ENCODE results near the gene ME1.

The ME1 gene

GRCh38 chr6:83432636-83433035, 1.8 kb upstream of the ME1 start:
- no peak for TF ChIP-seq ZFX (IDR thresholded peaks at IDR 0.05; ENCODE audit: borderline replicate concordance)
- no peak for TF ChIP-seq CTCF (IDR thresholded peaks at IDR 0.05)
- no peak overlapping the region for H3K27ac ChIP-seq

- no peak for TF ChIP-seq ZFX (IDR thresholded peaks at IDR 0.05; ENCODE audit: borderline replicate concordance)
- no peak overlapping the region for H3K27ac ChIP-seq
Measured at GRCh38 chr6:83431545-83432155, 799 bp upstream of the ME1 start.

GRCh38 chr6:83429857-83430610, 817 bp downstream of the ME1 start:
- H3K27ac ChIP-seq: peak overlapping the region; percentile 29
- TF ChIP-seq CTCF (IDR thresholded peaks at IDR 0.05) (no peak), ZFX (IDR thresholded peaks at IDR 0.05; ENCODE audit: borderline replicate concordance) (no peak)

GRCh38 chr6:83429269-83429668, 1.6 kb downstream of the ME1 start:
- H3K27ac ChIP-seq: no peak overlapping the region
- TF ChIP-seq CTCF (IDR thresholded peaks at IDR 0.05) (no peak), ZFX (IDR thresholded peaks at IDR 0.05; ENCODE audit: borderline replicate concordance) (no peak)

- no peak for TF ChIP-seq ZFX (IDR thresholded peaks at IDR 0.05; ENCODE audit: borderline replicate concordance)
- no peak for TF ChIP-seq CTCF (IDR thresholded peaks at IDR 0.05)
- no peak overlapping the region for H3K27ac ChIP-seq
Measured at GRCh38 chr6:83424392-83425018, 6.3 kb downstream of the ME1 start.

GRCh38 chr6:83417880-83418663, 12.8 kb downstream of the ME1 start:
- TF ChIP-seq ZFX (IDR thresholded peaks at IDR 0.05; ENCODE audit: borderline replicate concordance) (no peak), CTCF (IDR thresholded peaks at IDR 0.05) (peak; percentile 68)
- H3K27ac ChIP-seq: no peak overlapping the region

GRCh38 chr6:83413068-83413467, 17.8 kb downstream of the ME1 start:
- no peak overlapping the region for H3K27ac ChIP-seq
- TF ChIP-seq ZFX (IDR thresholded peaks at IDR 0.05; ENCODE audit: borderline replicate concordance) (no peak), CTCF (IDR thresholded peaks at IDR 0.05) (no peak)
